Gastrocnemius medialis (tissue), 4 donors: ENCODE data around the gene ADGRD1. TPM values are rescaled to one million over a fixed set of nuclear protein-coding genes. Genes with fewer than 3 reads are reported as not detected.

Source experiments
- ATAC-seq, 2 donors: fragments of 150-250 bp; one replicate each; pipeline ENCODE4 v1.9.1; 2016
- DNase-seq, 2 donors: peaks; one replicate each; pipeline ENCODE4 v3.0.0-alpha.2; 2019
- H3K27ac ChIP-seq, 4 donors: fragments of 200-600 bp; sonication (generic); 1 replicate in 1 of 4; 2 replicates in 3 of 4; pipeline ENCODE4 v1.5.1; 2016 to 2018; ENCODE audit warnings: mild to moderate bottlenecking in 2 of 4, moderate library complexity in 1 of 4
- H3K27me3 ChIP-seq, 3 donors: fragments of 200-600 bp; sonication (generic) in 2 of 3; 1 replicate in 1 of 3; 2 replicates in 2 of 3; pipeline versions ENCODE4 v1.5.1 to v1.6.0; 2016 to 2019; ENCODE audit warnings: mild to moderate bottlenecking in 1 of 3, moderate library complexity in 1 of 3
- H3K36me3 ChIP-seq, 2 donors: fragments of 200-600 bp; sonication (generic) in 1 of 2; one replicate each; pipeline ENCODE4 v1.5.1; 2017 to 2018
- H3K4me1 ChIP-seq, 2 donors: fragments of 200-600 bp; sonication (generic) in 1 of 2; one replicate each; pipeline ENCODE4 v1.5.1; 2016 to 2017; ENCODE audit warnings: mild to moderate bottlenecking in 2 of 2
- H3K4me3 ChIP-seq, 4 donors: fragments of 200-600 bp; sonication (generic) in 3 of 4; 1 replicate in 1 of 4; 2 replicates in 3 of 4; pipeline ENCODE4 v1.5.1; 2016 to 2019; ENCODE audit warnings: mild to moderate bottlenecking in 2 of 4
- H3K9me3 ChIP-seq, 3 donors: fragments of 200-600 bp; sonication (generic) in 2 of 3; 1 replicate in 1 of 3; 2 replicates in 2 of 3; pipeline ENCODE4 v1.5.1; 2016 to 2019
- CTCF ChIP-seq, 5 experiments: fragments of 450-650 bp in 3 of 5; fragments of 200-600 bp in 2 of 5; sonication (generic) in 2 of 5; IDR thresholded peaks in 4 of 5; conservative IDR thresholded peaks in 1 of 5; 1 replicate in 4 of 5; 2 replicates in 1 of 5; pipeline ENCODE4 v1.5.1; 2016 to 2019; ENCODE audit warnings: antibody characterized with exemption in 5 of 5, mild to moderate bottlenecking in 3 of 5, moderate library complexity in 3 of 5
- POLR2A ChIP-seq, 2 donors: fragments of 450-650 bp; IDR thresholded peaks; one replicate each; pipeline ENCODE4 v1.6.1; 2017; ENCODE audit warnings: antibody characterized with exemption in 2 of 2, mild to moderate bottlenecking in 2 of 2, moderate library complexity in 2 of 2
- in situ Hi-C, 4 donors: fragments of 200-750 bp; cut with MboI; loops; one replicate each; pipeline versions ENCODE4 v1.15.0 to v1.8.0; 2017; ENCODE audit warnings: low sequenced_read_pairs in 4 of 4
- intact Hi-C: fragments of 100-400 bp; cut with DNase I; formaldehyde crosslinking; loops from one replicate; pipeline ENCODE4 v1.15.1; 2023; ENCODE audit warnings: low total_unique reads
- total RNA-seq, 4 donors: library from RNA; depleted of rRNA; stranded (reverse); fragments of >200 nt; gene quantifications; one replicate each; pipeline versions ENCODE4 v1.1.0 to v1.2.3, GENCODE V29; 2016

The ADGRD1 gene
- total RNA-seq, 4 donors from 2014 or later: 5.3 to 9.6 (median 8.2) TPM

- Histone ChIP-seq H3K9me3 (no peaks in the 10 kb centered on the region), H3K27ac (no peak overlapping the region), H3K4me1 (peaks cover 9 to 19% of the 10 kb centered on the region in 2 donors), H3K36me3 (no peaks in the 10 kb centered on the region), H3K4me3 (no peak overlapping the region), H3K27me3 (no peaks in the 10 kb centered on the region)
- intact Hi-C loops: no loop called here
- no peak for TF ChIP-seq CTCF (IDR thresholded peaks at IDR 0.05 in 4 of 5, conservative IDR thresholded peaks at IDR 0.05 in 1 of 5)
- no peak for TF ChIP-seq POLR2A (IDR thresholded peaks at IDR 0.05)
- DNase-seq (no peak), ATAC-seq (no peak)
- in situ Hi-C loops: no loop called here
These were observed 54.6 kb downstream of the ADGRD1 start for GRCh38 chr12:131008131-131008912.

GRCh38 chr12:131008913-131009270 is 55.2 kb downstream of the ADGRD1 start:
- no peak for ATAC-seq
- DNase-seq: no peak
- H3K36me3 ChIP-seq: no peaks in the 10 kb centered on the region
- in situ Hi-C loops (no loop called here), intact Hi-C loops (no loop called here)
- no peak overlapping the region for H3K27ac ChIP-seq
- no peaks in the 10 kb centered on the region for H3K27me3 ChIP-seq
- H3K4me3 ChIP-seq: no peak overlapping the region
- no peaks in the 10 kb centered on the region for H3K9me3 ChIP-seq
- H3K4me1 ChIP-seq: peaks cover 9 to 15% of the 10 kb centered on the region in 2 donors
- TF ChIP-seq CTCF (IDR thresholded peaks at IDR 0.05 in 4 of 5, conservative IDR thresholded peaks at IDR 0.05 in 1 of 5) (no peak), POLR2A (IDR thresholded peaks at IDR 0.05) (no peak)

- intact Hi-C loops (no loop called here), in situ Hi-C loops (no loop called here)
- ATAC-seq (no peak), DNase-seq (no peak)
- TF ChIP-seq POLR2A (IDR thresholded peaks at IDR 0.05) (no peak), CTCF (IDR thresholded peaks at IDR 0.05 in 4 of 5, conservative IDR thresholded peaks at IDR 0.05 in 1 of 5) (no peak)
- Histone ChIP-seq H3K27ac (no peak overlapping the region), H3K9me3 (no peaks in the 10 kb centered on the region), H3K4me3 (no peak overlapping the region), H3K36me3 (no peaks in the 10 kb centered on the region), H3K4me1 (peaks cover 9 to 15% of the 10 kb centered on the region in 2 donors), H3K27me3 (no peaks in the 10 kb centered on the region)
These were observed 56.1 kb downstream of the ADGRD1 start for GRCh38 chr12:131009595-131010395.

GRCh38 chr12:131010396-131011131 is 56.9 kb downstream of the ADGRD1 start:
- TF ChIP-seq CTCF (IDR thresholded peaks at IDR 0.05 in 4 of 5, conservative IDR thresholded peaks at IDR 0.05 in 1 of 5) (no peak), POLR2A (IDR thresholded peaks at IDR 0.05) (no peak)
- H3K4me3 ChIP-seq: no peak overlapping the region
- intact Hi-C loops (no loop called here), in situ Hi-C loops (no loop called here)
- peaks cover 9 to 15% of the 10 kb centered on the region in 2 donors for H3K4me1 ChIP-seq
- ATAC-seq (no peak), DNase-seq (no peak)
- H3K9me3 ChIP-seq: no peaks in the 10 kb centered on the region
- no peaks in the 10 kb centered on the region for H3K36me3 ChIP-seq
- no peaks in the 10 kb centered on the region for H3K27me3 ChIP-seq
- peak overlapping the region in 1 of 4 donors; percentile 10 for H3K27ac ChIP-seq
